Upper lobe of left lung (tissue), 6 donors: ENCODE data around the gene ASIC2. TPM values are rescaled to one million over a fixed set of nuclear protein-coding genes. Genes with fewer than 3 reads are reported as not detected.
A peak's percentile ranks its signal among the peaks of the same experiment; 100 is the strongest.

Experiments
- ATAC-seq, 2 donors: fragments of 200-7000 bp; cut with Tn5 transposase; one replicate each; pipeline ENCODE4 v1.9.1; 2022; ENCODE audit warnings: mild to moderate bottlenecking in 2 of 2, moderate library complexity in 2 of 2; ENCODE audit not compliant: low FRiP score in 2 of 2
- DNase-seq, 2 donors: peaks; one replicate each; pipeline ENCODE4 v3.0.0-alpha.2; 2019 to 2020
- H3K27ac ChIP-seq, 4 donors: fragments of 200-600 bp; sonication (generic); one replicate each; pipeline ENCODE4 v1.5.1; 2016 to 2019
- H3K27me3 ChIP-seq, 4 donors: fragments of 200-600 bp; sonication (generic); one replicate each; pipeline ENCODE4 v1.5.1; 2017 to 2019
- H3K36me3 ChIP-seq, 4 donors: fragments of 200-600 bp; sonication (generic); one replicate each; pipeline ENCODE4 v1.5.1; 2016 to 2019
- H3K4me1 ChIP-seq, 4 donors: fragments of 200-600 bp; sonication (generic); one replicate each; pipeline ENCODE4 v1.5.1; 2018 to 2019
- H3K4me3 ChIP-seq, 4 donors: fragments of 200-600 bp; sonication (generic); one replicate each; pipeline ENCODE4 v1.5.1; 2017 to 2019; ENCODE audit warnings: mild to moderate bottlenecking in 2 of 4, moderate library complexity in 1 of 4
- H3K9me3 ChIP-seq, 4 donors: fragments of 200-600 bp; sonication (generic); one replicate each; pipeline ENCODE4 v1.5.1; 2018 to 2019
- EP300 ChIP-seq, 4 donors: sonication (generic); formaldehyde crosslinking; IDR thresholded peaks; one replicate each; pipeline ENCODE4 v1.5.1; 2017; ENCODE audit warnings: antibody characterized with exemption in 4 of 4, control low read depth in 2 of 4
- POLR2A ChIP-seq, 4 donors: fragments of 450-650 bp; IDR thresholded peaks; one replicate each; pipeline ENCODE4 v1.5.1; 2016 to 2017; ENCODE audit warnings: antibody characterized with exemption in 4 of 4, mild to moderate bottlenecking in 2 of 4
- POLR2AphosphoS5 ChIP-seq, 2 donors: sonication (generic); formaldehyde crosslinking; IDR thresholded peaks; one replicate each; pipeline ENCODE4 v1.5.1; 2017; ENCODE audit warnings: antibody characterized with exemption in 2 of 2
- WGBS, 2 donors: methylation state at CpG; one replicate each; pipeline ENCODE4 v1.1.5; 2017 to 2018; 5-methylcytosine and 5-hydroxymethylcytosine counted together
- total RNA-seq, 6 donors: library from RNA; depleted of rRNA in 4 of 6; stranded (reverse); fragments of >200 nt in 4 of 6; gene quantifications; one replicate each; pipeline versions ENCODE4 v1.1.0 to v1.2.1, GENCODE V29; 2016 to 2021
- TF ChIP-seq, protein P1 (sequence below), 6 experiments: fragments of 450-650 bp in 4 of 6; fragments of 200-600 bp in 2 of 6; sonication (generic) in 2 of 6; IDR thresholded peaks; one replicate each; pipeline ENCODE4 v1.5.1; 2016 to 2019; ENCODE audit warnings: antibody characterized with exemption in 6 of 6
- donor health status: DM: no; HTN: no; CAD: no; lungs with moderate emphysema.
- donor health status: DM: no; HTN: yes; CAD: no; lungs with severe emphysema.

Gene ASIC2
- total RNA-seq, 6 donors from 2014 or later = 0.17 TPM; not detected in 5

DNA sequence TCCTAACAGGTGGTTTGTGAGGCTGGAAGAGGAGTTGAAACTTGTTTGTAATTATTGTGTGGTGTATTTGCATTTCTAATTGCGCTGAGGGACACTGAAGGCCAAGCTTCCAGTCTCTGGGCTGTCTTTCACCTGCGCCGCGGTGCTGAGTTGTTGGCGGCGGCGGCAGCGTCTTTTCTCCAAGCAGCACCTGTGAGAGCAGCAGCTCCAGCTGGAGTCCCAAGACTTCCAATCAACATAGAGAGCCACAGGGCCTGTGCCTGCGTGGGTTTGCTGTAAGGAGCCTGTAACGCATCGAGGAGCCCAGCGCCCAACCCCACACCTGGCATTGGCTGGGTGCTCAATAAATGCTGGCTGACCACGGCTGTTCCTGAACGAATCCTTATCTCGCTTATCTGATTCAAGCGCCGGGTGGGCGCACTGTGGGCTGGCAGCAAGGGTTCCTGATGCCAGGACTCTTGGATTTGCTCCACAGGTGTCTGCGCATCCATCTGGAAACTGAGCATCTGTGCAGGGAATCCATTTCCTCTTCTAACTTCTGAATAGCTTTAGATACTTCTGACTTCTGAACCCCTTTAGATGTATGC is 138.1 kb downstream of the ASIC2 start:
- Histone ChIP-seq H3K27ac (no peak overlapping the region), H3K4me1 (no peaks in the 10 kb centered on the region), H3K9me3 (no peaks in the 10 kb centered on the region), H3K27me3 (no peaks in the 10 kb centered on the region), H3K4me3 (no peak overlapping the region), H3K36me3 (no peaks in the 10 kb centered on the region)
- no peak for TF ChIP-seq POLR2AphosphoS5 (IDR thresholded peaks at IDR 0.05)
- TF ChIP-seq POLR2A (IDR thresholded peaks at IDR 0.05) = no peak
- no peak for TF ChIP-seq EP300 (IDR thresholded peaks at IDR 0.05)
- TF ChIP-seq, protein P1, sequence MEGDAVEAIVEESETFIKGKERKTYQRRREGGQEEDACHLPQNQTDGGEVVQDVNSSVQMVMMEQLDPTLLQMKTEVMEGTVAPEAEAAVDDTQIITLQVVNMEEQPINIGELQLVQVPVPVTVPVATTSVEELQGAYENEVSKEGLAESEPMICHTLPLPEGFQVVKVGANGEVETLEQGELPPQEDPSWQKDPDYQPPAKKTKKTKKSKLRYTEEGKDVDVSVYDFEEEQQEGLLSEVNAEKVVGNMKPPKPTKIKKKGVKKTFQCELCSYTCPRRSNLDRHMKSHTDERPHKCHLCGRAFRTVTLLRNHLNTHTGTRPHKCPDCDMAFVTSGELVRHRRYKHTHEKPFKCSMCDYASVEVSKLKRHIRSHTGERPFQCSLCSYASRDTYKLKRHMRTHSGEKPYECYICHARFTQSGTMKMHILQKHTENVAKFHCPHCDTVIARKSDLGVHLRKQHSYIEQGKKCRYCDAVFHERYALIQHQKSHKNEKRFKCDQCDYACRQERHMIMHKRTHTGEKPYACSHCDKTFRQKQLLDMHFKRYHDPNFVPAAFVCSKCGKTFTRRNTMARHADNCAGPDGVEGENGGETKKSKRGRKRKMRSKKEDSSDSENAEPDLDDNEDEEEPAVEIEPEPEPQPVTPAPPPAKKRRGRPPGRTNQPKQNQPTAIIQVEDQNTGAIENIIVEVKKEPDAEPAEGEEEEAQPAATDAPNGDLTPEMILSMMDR (IDR thresholded peaks at IDR 0.05) = no peak
- no peak for ATAC-seq
- 58 to 73% methylated on average over 8 to 19 of the region's 19 CpGs for WGBS, 2 donors
- DNase-seq = peak in 1 of 2 donors; percentile 43

DNA sequence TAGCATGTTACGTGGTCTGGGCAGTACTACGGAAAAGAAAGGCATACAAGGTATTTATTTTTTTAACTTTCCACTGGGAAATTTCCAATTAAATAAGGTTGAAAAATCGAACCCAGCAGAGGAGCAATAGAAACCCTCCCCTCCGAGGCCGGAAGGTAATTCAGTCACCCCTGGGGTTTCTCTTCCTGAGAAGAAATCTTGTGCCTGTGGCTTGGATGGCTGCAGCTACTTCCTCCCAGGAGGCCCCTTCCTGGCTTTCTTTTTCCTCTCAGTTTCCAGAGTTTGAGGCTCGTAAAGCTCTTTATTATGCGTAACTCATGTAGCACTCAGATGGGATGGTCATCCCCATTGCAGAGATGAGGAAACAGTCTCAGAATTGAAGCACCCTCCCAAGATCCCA is 140.3 kb downstream of the ASIC2 start:
- WGBS, 2 donors = 38 to 54% methylated on average over 7 of the region's 7 CpGs
- ATAC-seq = no peak
- TF ChIP-seq, protein P1 (IDR thresholded peaks at IDR 0.05) = no peak
- TF ChIP-seq EP300 (IDR thresholded peaks at IDR 0.05) = no peak
- no peak for TF ChIP-seq POLR2A (IDR thresholded peaks at IDR 0.05)
- no peak for TF ChIP-seq POLR2AphosphoS5 (IDR thresholded peaks at IDR 0.05)

DNA sequence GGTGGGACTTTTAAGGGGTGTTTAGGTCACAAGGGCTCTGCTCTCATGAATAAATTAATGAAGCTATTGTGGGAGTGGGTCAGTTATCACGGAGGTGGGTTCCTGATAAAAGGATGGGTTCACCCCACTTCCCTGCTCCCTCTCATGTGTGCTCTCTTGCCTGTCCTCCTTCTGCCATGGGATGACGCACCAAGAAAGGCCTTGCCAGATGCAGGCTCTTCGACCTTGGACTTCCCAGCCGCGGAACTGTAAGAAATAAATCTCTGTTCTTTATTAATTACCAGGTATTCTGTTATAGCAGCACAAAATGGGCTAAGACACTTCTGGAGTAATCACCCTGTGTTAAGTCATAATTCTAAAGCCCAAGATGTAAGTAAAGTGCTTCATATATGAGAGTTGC is 141.5 kb downstream of the ASIC2 start:
- DNase-seq (no peak), ATAC-seq (no peak)
- Histone ChIP-seq H3K4me3 (no peak overlapping the region), H3K27me3 (no peaks in the 10 kb centered on the region), H3K36me3 (no peaks in the 10 kb centered on the region), H3K4me1 (no peaks in the 10 kb centered on the region), H3K9me3 (no peaks in the 10 kb centered on the region), H3K27ac (no peak overlapping the region)
- WGBS, 2 donors = 87 to 91% methylated on average over 5 of the region's 5 CpGs
- TF ChIP-seq, protein P1 (IDR thresholded peaks at IDR 0.05) = no peak
- no peak for TF ChIP-seq POLR2A (IDR thresholded peaks at IDR 0.05)
- TF ChIP-seq POLR2AphosphoS5 (IDR thresholded peaks at IDR 0.05) = no peak
- TF ChIP-seq EP300 (IDR thresholded peaks at IDR 0.05) = no peak

More for the DNA sequence above, 140.3 kb downstream of the ASIC2 start:
- no peaks in the 10 kb centered on the region for H3K4me1 ChIP-seq
- H3K9me3 ChIP-seq = no peaks in the 10 kb centered on the region
- H3K27me3 ChIP-seq = no peaks in the 10 kb centered on the region
- H3K36me3 ChIP-seq = no peaks in the 10 kb centered on the region
- H3K4me3 ChIP-seq = no peak overlapping the region
- DNase-seq = no peak
- H3K27ac ChIP-seq = no peak overlapping the region

DNA sequence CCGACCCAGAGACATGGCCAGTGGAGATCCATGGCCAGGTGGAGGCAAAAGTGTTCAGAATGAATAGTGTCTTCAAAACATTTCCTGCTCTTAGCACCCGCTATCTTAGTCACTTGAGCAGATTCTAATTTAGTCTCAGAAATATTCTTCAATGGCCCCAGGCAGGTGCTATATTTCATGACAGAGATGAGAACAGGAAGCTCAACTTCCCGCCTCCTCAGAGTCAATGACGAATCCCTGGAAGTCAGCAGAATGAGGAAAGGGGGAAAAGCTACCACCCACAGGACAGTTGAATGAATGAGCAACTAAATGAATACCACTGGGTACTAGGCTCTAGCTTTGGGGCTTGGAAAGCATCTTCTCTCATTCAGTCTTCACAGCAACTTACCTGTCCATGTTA is 147.2 kb downstream of the ASIC2 start:
- no peak for TF ChIP-seq POLR2AphosphoS5 (IDR thresholded peaks at IDR 0.05)
- TF ChIP-seq EP300 (IDR thresholded peaks at IDR 0.05) = no peak
- TF ChIP-seq POLR2A (IDR thresholded peaks at IDR 0.05) = no peak
- TF ChIP-seq, protein P1 (IDR thresholded peaks at IDR 0.05) = no peak
- Histone ChIP-seq H3K27ac (no peak overlapping the region), H3K9me3 (no peaks in the 10 kb centered on the region), H3K4me3 (no peak overlapping the region), H3K36me3 (no peaks in the 10 kb centered on the region), H3K4me1 (no peaks in the 10 kb centered on the region), H3K27me3 (no peaks in the 10 kb centered on the region)
- WGBS, 2 donors = 63 to 65% methylated on average over 4 of the region's 4 CpGs
- no peak for ATAC-seq
- DNase-seq = no peak

DNA sequence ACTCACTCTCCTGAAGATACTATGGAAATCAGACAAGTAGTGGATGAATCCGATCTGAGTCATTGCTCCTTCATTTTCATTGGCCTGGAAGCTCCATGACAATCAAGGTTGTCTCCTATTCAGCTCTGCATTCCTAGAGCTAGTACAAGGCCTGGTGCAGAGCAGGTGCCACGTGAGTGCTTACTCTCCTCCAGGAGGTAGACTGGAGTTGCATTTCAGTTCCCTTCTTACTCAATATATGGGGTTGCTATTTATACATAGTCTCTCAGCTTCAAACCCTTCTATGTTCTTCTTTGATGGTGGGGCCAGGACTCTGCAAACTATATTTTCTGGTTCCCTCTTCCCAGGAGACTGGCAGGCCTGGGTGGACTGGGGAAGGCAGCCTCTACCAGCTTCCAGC is 148.3 kb downstream of the ASIC2 start:
- TF ChIP-seq EP300 (IDR thresholded peaks at IDR 0.05) = no peak
- no peak for TF ChIP-seq POLR2A (IDR thresholded peaks at IDR 0.05)
- TF ChIP-seq POLR2AphosphoS5 (IDR thresholded peaks at IDR 0.05) = no peak
- TF ChIP-seq, protein P1 (IDR thresholded peaks at IDR 0.05) = no peak
- no peak overlapping the region for H3K4me3 ChIP-seq
- H3K9me3 ChIP-seq = no peaks in the 10 kb centered on the region
- no peaks in the 10 kb centered on the region for H3K27me3 ChIP-seq
- ATAC-seq (no peak), DNase-seq (no peak)
- no peaks in the 10 kb centered on the region for H3K4me1 ChIP-seq
- WGBS, 2 donors = 78 to 92% methylated on average over 2 of the region's 2 CpGs
- H3K27ac ChIP-seq = no peak overlapping the region
- H3K36me3 ChIP-seq = no peaks in the 10 kb centered on the region
